MM.1S (cell line): ENCODE data around the gene TRABD2B.

ENCODE experiments used
- DNase-seq: peaks from one replicate; pipeline ENCODE4 v3.0.0-alpha.2; 2015
- H2AFZ ChIP-seq: fragments of 300-600 bp; sonication (generic); 2 replicates; pipeline ENCODE4 v1.6.0; 2016; ENCODE audit warnings: antibody characterized with exemption, low read length
- H3F3A ChIP-seq: fragments of 300-600 bp; sonication (generic); 2 replicates; pipeline ENCODE4 v1.6.1; 2016; ENCODE audit warnings: mild to moderate bottlenecking, antibody characterized with exemption, low read length, moderate library complexity, mixed read lengths; ENCODE audit not compliant: insufficient read depth
- H3K27ac ChIP-seq: fragments of 300-600 bp; sonication (generic); 2 replicates; pipeline ENCODE4 v1.5.1; 2016; ENCODE audit warnings: mild to moderate bottlenecking, low read length
- H3K27me3 ChIP-seq: fragments of 300-600 bp; sonication (generic); replicated peaks from 2 replicates; pipeline ENCODE4 v1.6.0; 2016; ENCODE audit warnings: low read length; ENCODE audit not compliant: insufficient read depth
- H3K36me3 ChIP-seq: fragments of 300-600 bp; sonication (generic); replicated peaks from 2 replicates; pipeline ENCODE4 v1.6.1; 2016; ENCODE audit warnings: mild to moderate bottlenecking, low read length, mixed read lengths; ENCODE audit not compliant: insufficient read depth
- H3K4me1 ChIP-seq: fragments of 300-600 bp; sonication (generic); 2 replicates; pipeline ENCODE4 v1.6.1; 2016; ENCODE audit warnings: low read length, mixed read lengths
- H3K4me2 ChIP-seq: fragments of 300-600 bp; sonication (generic); 2 replicates; pipeline ENCODE4 v1.6.0; 2016; ENCODE audit warnings: low read depth, low read length
- H3K4me3 ChIP-seq: fragments of 300-600 bp; sonication (generic); 2 replicates; pipeline ENCODE4 v1.5.1; 2016; ENCODE audit warnings: low read length, mixed read lengths
- H3K79me2 ChIP-seq: fragments of 300-600 bp; sonication (generic); 2 replicates; pipeline ENCODE4 v1.6.1; 2016; ENCODE audit warnings: mixed run types, low read length, mixed read lengths
- H3K9ac ChIP-seq: fragments of 300-600 bp; sonication (generic); 2 replicates; pipeline ENCODE4 v1.6.1; 2016; ENCODE audit warnings: low read length, mixed read lengths
- H3K9me2 ChIP-seq: fragments of 300-600 bp; sonication (generic); replicated peaks from 2 replicates; pipeline ENCODE4 v1.6.1; 2016; ENCODE audit warnings: mild to moderate bottlenecking, low read length, mixed read lengths; ENCODE audit not compliant: insufficient read depth
- H3K9me3 ChIP-seq: fragments of 300-600 bp; sonication (generic); replicated peaks from 2 replicates; pipeline ENCODE4 v1.6.1; 2016; ENCODE audit warnings: mild to moderate bottlenecking, low read length, mixed read lengths; ENCODE audit not compliant: insufficient read depth
- H4K20me1 ChIP-seq: fragments of 300-600 bp; sonication (generic); 2 replicates; pipeline ENCODE4 v1.6.1; 2016; ENCODE audit warnings: mild to moderate bottlenecking, low read length, moderate library complexity, mixed read lengths; ENCODE audit not compliant: insufficient read depth
- EZH2 ChIP-seq: fragments of 300-600 bp; sonication (generic); optimal IDR thresholded peaks from 2 replicates; pipeline ENCODE3; 2017; ENCODE audit warnings: low read depth, mild to moderate bottlenecking, antibody characterized with exemption, low read length, mixed read lengths
- EZH2phosphoT487 ChIP-seq: fragments of 300-600 bp; sonication (generic); IDR thresholded peaks from 2 replicates; pipeline ENCODE4 v1.6.1; 2018; ENCODE audit warnings: antibody characterized with exemption, low read length
- TF ChIP-seq, protein P1 (sequence below): fragments of 300-600 bp; sonication (generic); IDR thresholded peaks from 2 replicates; pipeline ENCODE4 v1.5.1; 2016; ENCODE audit warnings: antibody characterized with exemption, low read length, mixed read lengths

TRABD2B gene

DNA sequence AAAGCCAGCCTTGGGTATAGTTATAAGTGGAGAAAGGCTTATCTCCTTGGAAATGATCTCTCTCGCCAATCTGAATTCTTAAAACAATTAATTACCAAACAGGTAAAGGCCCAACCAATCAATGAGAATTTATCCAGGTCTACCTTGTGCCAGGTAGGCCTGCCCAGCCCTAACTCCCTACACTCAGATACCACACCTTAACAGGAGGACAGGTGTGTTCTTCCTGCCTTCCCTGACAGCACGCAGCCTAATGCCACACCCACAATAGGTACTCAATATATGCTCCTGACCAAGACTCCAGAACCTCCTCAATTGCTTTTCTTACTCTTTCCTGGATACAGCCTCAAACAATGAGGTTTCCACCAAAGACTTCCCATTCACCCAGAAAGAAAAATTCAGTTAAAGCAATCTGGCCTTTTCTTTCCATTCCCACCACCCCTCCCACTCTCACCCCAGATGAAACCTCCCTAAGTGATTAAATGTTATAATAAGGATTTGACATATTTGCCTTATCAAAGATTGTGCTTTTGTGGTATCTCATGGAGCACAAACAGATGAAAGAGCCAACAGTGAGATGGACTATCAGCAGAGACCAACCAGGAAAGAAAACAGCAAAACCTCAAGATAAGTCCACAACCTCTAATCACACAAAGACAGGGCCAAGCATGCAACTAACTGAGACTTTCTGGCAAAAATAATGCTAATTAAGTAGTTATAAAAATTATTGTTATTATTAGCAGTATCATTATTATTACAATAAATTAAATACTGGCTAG, 25.6 kb downstream of the TRABD2B start:
- no peak overlapping the region for H3K9ac ChIP-seq
- no peaks in the 10 kb centered on the region for H4K20me1 ChIP-seq
- no peaks in the 10 kb centered on the region for H3F3A ChIP-seq
- no peaks in the 10 kb centered on the region for H3K9me3 ChIP-seq
- no peak overlapping the region for H3K4me3 ChIP-seq
- H3K27me3 ChIP-seq = no peaks in the 10 kb centered on the region
- no peak overlapping the region for H3K27ac ChIP-seq
- H3K79me2 ChIP-seq = no peaks in the 10 kb centered on the region
- H3K4me1 ChIP-seq = no peaks in the 10 kb centered on the region
- no peaks in the 10 kb centered on the region for H3K36me3 ChIP-seq
- TF ChIP-seq EZH2phosphoT487 (no peak), EZH2 (no peak)
- TF ChIP-seq, protein P1, sequence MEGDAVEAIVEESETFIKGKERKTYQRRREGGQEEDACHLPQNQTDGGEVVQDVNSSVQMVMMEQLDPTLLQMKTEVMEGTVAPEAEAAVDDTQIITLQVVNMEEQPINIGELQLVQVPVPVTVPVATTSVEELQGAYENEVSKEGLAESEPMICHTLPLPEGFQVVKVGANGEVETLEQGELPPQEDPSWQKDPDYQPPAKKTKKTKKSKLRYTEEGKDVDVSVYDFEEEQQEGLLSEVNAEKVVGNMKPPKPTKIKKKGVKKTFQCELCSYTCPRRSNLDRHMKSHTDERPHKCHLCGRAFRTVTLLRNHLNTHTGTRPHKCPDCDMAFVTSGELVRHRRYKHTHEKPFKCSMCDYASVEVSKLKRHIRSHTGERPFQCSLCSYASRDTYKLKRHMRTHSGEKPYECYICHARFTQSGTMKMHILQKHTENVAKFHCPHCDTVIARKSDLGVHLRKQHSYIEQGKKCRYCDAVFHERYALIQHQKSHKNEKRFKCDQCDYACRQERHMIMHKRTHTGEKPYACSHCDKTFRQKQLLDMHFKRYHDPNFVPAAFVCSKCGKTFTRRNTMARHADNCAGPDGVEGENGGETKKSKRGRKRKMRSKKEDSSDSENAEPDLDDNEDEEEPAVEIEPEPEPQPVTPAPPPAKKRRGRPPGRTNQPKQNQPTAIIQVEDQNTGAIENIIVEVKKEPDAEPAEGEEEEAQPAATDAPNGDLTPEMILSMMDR = no peak
- H3K9me2 ChIP-seq = no peaks in the 10 kb centered on the region
- DNase-seq = no peak
- H2AFZ ChIP-seq = no peak overlapping the region
- H3K4me2 ChIP-seq = no peak overlapping the region

DNA sequence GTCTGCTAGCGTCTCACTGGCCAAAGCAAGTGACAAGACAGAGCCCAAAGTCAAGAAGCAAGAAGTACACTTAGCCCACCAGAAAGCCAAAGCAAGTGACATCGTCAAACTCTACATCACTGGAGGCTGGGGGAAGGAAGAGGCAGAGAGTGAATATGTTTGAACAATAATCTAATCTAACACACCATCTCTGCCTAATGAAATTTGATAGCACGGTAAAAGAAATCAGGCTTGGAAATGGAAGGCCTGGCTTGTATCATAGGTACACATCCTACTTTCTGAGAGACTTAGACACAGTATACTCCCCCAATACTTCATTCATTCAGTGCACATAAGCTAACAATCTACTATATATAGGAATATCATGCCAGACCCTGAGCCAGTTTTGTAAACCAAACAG, 26.3 kb downstream of the TRABD2B start:
- Histone ChIP-seq H3K79me2 (no peaks in the 10 kb centered on the region), H3K9me2 (no peaks in the 10 kb centered on the region), H3K4me1 (no peaks in the 10 kb centered on the region), H3F3A (no peaks in the 10 kb centered on the region), H4K20me1 (no peaks in the 10 kb centered on the region), H3K4me2 (no peak overlapping the region), H3K27ac (no peak overlapping the region), H3K36me3 (no peaks in the 10 kb centered on the region), H3K27me3 (no peaks in the 10 kb centered on the region), H3K9ac (no peak overlapping the region), H3K4me3 (no peak overlapping the region), H2AFZ (no peak overlapping the region), H3K9me3 (no peaks in the 10 kb centered on the region)
- TF ChIP-seq EZH2phosphoT487 (no peak), EZH2 (no peak)
- TF ChIP-seq, protein P1 = no peak
- no peak for DNase-seq

DNA sequence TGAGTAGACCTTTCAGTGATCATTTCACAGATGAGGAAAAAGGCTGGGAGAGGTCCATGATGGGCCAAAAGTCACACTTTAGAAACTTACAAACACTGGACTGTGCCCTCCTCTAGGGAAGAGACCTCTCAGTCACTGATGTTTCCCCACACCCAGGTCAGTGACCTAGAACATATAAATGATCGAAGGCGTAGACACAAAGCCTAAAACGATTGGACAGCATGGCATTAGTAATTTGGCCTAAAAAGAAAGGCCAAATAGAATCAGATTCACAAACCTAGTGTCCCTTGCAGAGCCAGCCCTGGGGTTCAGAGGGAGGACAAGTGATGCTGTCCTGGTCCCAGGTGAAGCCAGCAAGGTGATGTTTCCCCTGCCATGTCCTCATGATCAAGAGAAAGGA, 27.7 kb downstream of the TRABD2B start:
- no peaks in the 10 kb centered on the region for H3K4me1 ChIP-seq
- H3K36me3 ChIP-seq = no peaks in the 10 kb centered on the region
- no peak overlapping the region for H3K27ac ChIP-seq
- no peaks in the 10 kb centered on the region for H3F3A ChIP-seq
- H4K20me1 ChIP-seq = no peaks in the 10 kb centered on the region
- H2AFZ ChIP-seq = no peak overlapping the region
- DNase-seq = no peak
- H3K4me2 ChIP-seq = no peak overlapping the region
- no peak overlapping the region for H3K9ac ChIP-seq
- no peaks in the 10 kb centered on the region for H3K27me3 ChIP-seq
- no peak for TF ChIP-seq EZH2phosphoT487
- TF ChIP-seq, protein P1 = no peak
- no peaks in the 10 kb centered on the region for H3K79me2 ChIP-seq
- no peak overlapping the region for H3K4me3 ChIP-seq
- no peaks in the 10 kb centered on the region for H3K9me2 ChIP-seq
- no peaks in the 10 kb centered on the region for H3K9me3 ChIP-seq
